BJ (cell line): ENCODE measurements around the gene PLEKHS1. TPM values are rescaled to one million over a fixed set of nuclear protein-coding genes. Genes with fewer than 3 reads are reported as not detected.
"Not testable (repeated sequence)": the region's sequence is repeated elsewhere in the genome, so short reads cannot be mapped to it uniquely, and the experiment has no call there.

Experiments used
- CTCF ChIA-PET: fragments of 350-600 bp; formaldehyde crosslinking; extraction: SDS; loops from one replicate; lab custom pipeline; 2021; ENCODE audit warnings: antibody characterized with exemption, inconsistent platforms; lab: Yijun Ruan, JAX
- POLR2A ChIA-PET: fragments of 300-600 bp; sonication (Branson Sonifier 250); formaldehyde crosslinking; extraction: SDS; loops from one replicate; lab custom pipeline; 2021; ENCODE audit warnings: antibody characterized with exemption; lab: Charles Lee
- DNase-seq: peaks from one replicate; pipeline ENCODE4 v3.0.0-alpha.2; 2011; ENCODE audit warnings: low read depth
- H3K27me3 ChIP-seq: 2 replicates; pipeline ENCODE4 v1.6.0; 2011; ENCODE audit warnings: low read length; ENCODE audit not compliant: control insufficient read depth, insufficient read depth
- H3K36me3 ChIP-seq: 2 replicates; pipeline ENCODE4 v1.5.1; 2011; ENCODE audit warnings: low read length; ENCODE audit not compliant: control insufficient read depth, insufficient read depth
- H3K4me3 ChIP-seq: 2 replicates; pipeline ENCODE4 v1.5.1; 2011; ENCODE audit warnings: low read depth, mild to moderate bottlenecking, control low read depth, low read length
- CTCF ChIP-seq: IDR thresholded peaks from 2 replicates; pipeline ENCODE4 v1.5.1; 2011; ENCODE audit warnings: low read depth, mild to moderate bottlenecking, control low read depth, inconsistent platforms, low read length, moderate library complexity; ENCODE audit not compliant: insufficient read depth
- polyA plus RNA-seq: library from polyadenylated mRNA; depleted of rRNA; stranded (reverse); fragments of >200 nt; gene quantifications from 2 replicates; pipeline ENCODE4 v1.2.3, GENCODE V29; 2011

PLEKHS1 gene
- polyA plus RNA-seq, 1 experiment = not detected

DNA sequence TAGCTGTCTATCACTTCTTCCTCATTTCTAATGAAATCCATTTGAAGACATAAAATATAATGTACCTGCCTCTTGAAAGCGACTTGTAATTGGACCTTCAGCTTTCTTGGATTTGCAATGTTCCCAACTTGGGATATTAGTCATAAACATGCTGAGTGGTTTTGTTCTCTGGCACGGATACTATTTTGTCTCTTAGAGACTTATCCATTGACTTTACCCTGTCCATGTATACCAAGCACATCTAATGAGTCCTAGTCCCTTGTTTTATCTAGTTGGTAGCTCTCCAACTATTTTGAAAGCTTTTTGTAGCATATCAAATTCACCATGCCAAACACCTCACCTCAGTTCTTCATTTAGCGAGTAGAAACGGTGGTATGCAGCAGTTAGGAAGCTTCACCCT, 18.9 kb downstream of the PLEKHS1 start:
- H3K36me3 ChIP-seq = no peaks in the 10 kb centered on the region
- ChIA-PET CTCF (interaction anchor here (0.8 kb wide), 1 partner anchor 13 kb away, joined by 3 read pairs; no protein-coding TSS in a partner anchor), POLR2A (no interaction called here)
- no peak overlapping the region for H3K4me3 ChIP-seq
- DNase-seq = no peak
- TF ChIP-seq CTCF = no peak
- H3K27me3 ChIP-seq = peaks cover 15% of the 10 kb centered on the region

- DNase-seq, H3K36me3 ChIP-seq, H3K4me3 ChIP-seq: not testable (repeated sequence)
- H3K27me3 ChIP-seq = peaks cover 15% of the 10 kb centered on the region
- POLR2A ChIA-PET = interaction anchor here (0.6 kb wide), 1 partner anchor 36 kb away, joined by 8 read pairs; no protein-coding TSS in a partner anchor
- CTCF ChIA-PET = interaction anchor here (0.8 to 1.2 kb wide), 2 partner anchors 14 to 18 kb away, joined by 3 to 4 read pairs; no protein-coding TSS in a partner anchor
Measured at GRCh38 chr10:113771131-113771530, 19.6 kb downstream of the PLEKHS1 start.

DNA sequence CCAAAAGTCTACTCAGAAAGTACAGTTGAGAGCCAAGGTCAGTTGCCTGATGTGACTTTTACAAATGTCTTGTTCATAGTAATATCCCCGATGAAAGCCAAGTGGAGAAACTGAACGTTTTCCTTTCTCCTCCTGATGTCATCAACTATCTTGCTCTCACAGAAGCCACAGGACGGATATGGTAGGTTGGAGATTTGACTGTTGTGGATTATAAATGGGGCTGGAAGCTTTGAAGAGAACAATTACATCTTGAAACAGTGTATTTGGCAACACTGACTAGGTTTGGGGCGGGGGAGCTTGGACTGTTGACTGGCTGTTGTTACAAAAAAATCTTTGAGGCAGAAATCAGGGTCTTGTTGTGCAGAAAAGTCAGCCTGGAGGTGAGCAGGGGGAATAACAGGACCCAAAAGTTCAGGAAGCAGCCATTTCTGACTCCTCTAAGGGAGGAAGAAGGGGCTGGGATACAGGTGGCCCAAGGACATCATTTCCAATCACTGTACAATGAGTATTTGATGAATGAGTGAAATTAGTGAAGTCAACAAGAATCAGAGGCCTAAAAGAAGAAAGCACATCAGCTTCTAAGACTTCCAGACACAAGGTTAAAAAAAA, 24.3 kb downstream of the PLEKHS1 start:
- Histone ChIP-seq H3K27me3 (peaks cover 3% of the 10 kb centered on the region; the same call in 1 of the 2 replicates), H3K4me3 (no peak overlapping the region), H3K36me3 (no peaks in the 10 kb centered on the region)
- CTCF ChIA-PET = no interaction called here
- no peak for TF ChIP-seq CTCF
- DNase-seq = no peak
- POLR2A ChIA-PET = no interaction called here

DNA sequence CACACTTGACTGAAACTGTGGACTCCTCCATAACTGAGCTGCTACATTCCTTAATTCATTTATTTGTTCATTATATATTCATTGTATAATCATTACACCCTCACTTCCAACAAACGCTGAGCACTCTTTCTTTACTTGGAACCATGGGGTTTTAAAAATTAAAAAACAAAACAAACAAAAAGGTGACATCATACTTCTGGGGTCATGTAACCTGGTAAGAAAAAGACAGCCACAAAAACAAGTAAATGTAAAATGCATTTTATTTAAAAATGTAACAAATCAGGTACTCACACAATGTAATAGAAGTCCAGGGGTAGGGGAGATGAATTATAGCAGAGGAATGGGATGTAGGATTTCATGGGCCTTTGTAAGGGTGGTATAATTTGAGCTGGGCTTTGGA, 25.1 kb downstream of the PLEKHS1 start:
- H3K27me3 ChIP-seq = peaks cover 3% of the 10 kb centered on the region; the same call in 1 of the 2 replicates
- H3K4me3 ChIP-seq = no peak overlapping the region
- ChIA-PET CTCF (no interaction called here), POLR2A (no interaction called here)
- no peak for DNase-seq
- H3K36me3 ChIP-seq = no peaks in the 10 kb centered on the region
- no peak for TF ChIP-seq CTCF

- DNase-seq = no peak
- Histone ChIP-seq H3K4me3 (no peak overlapping the region), H3K36me3 (no peaks in the 10 kb centered on the region), H3K27me3 (no peaks in the 10 kb centered on the region)
- POLR2A ChIA-PET = no interaction called here
- CTCF ChIA-PET = no interaction called here
- TF ChIP-seq CTCF = 0 out of 2 replicates have a peak, but pooled peaks have one; percentile 11
Measured at GRCh38 chr10:113780681-113781250, 29.3 kb downstream of the PLEKHS1 start.
